HUES6 (cell line): ENCODE measurements around the gene HBS1L.

Source experiments
- H3K27ac ChIP-seq: 2 replicates; pipeline ENCODE4 v1.7.0; 2013; ENCODE audit warnings: low read depth, mild to moderate bottlenecking, low read length, inconsistent platforms
- H3K27me3 ChIP-seq: 2 replicates; pipeline ENCODE4 v1.6.1; 2013; ENCODE audit warnings: low read length; ENCODE audit not compliant: control insufficient read depth, insufficient read depth
- H3K36me3 ChIP-seq: 2 replicates; pipeline ENCODE4 v1.6.1; 2013; ENCODE audit warnings: low read length; ENCODE audit not compliant: control insufficient read depth, insufficient read depth
- H3K4me1 ChIP-seq: 2 replicates; pipeline ENCODE4 v1.6.1; 2013; ENCODE audit warnings: low read length; ENCODE audit not compliant: control insufficient read depth, insufficient read depth
- H3K4me3 ChIP-seq: 2 replicates; pipeline ENCODE4 v1.5.1; 2013; ENCODE audit warnings: low read depth, low read length
- H3K9ac ChIP-seq: one replicate; pipeline ENCODE4 v1.6.1; 2013; ENCODE audit warnings: mild to moderate bottlenecking, low read length
- H3K9me3 ChIP-seq: 2 replicates; pipeline ENCODE4 v1.6.1; 2013; ENCODE audit warnings: low read depth, low read length; ENCODE audit not compliant: control insufficient read depth, insufficient read depth

The HBS1L gene

DNA sequence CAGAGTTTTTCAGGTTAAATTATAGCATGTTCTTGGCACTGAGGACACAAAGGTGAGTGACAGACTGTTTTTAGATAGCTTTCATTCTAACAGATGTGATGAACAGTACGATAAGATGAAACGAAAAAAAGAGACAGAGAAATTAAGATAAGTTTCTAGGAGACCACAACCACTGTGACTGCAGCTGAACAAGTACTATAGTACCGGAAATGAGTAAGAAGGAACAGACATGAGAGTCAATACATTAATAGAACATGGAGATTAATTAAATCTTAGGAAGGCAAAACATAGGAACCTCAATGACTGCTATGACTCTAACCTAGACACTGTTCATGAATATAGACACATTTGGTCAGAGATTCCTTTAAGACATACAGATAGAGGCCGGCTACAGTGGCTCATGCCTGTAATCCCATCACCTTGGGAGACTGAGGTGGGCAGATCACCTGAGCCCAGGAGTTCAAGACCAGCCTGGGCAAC, 40.2 kb downstream of the HBS1L start:
- H3K27ac ChIP-seq: no peak overlapping the region
- H3K36me3 ChIP-seq: no peaks in the 10 kb centered on the region
- no peaks in the 10 kb centered on the region for H3K9me3 ChIP-seq
- H3K4me1 ChIP-seq: no peaks in the 10 kb centered on the region; the same call in 1 of the 2 replicates
- H3K4me3 ChIP-seq: no peak overlapping the region
- H3K9ac ChIP-seq: no peak overlapping the region
- no peaks in the 10 kb centered on the region for H3K27me3 ChIP-seq

GRCh38 chr6:135013211-135013610, 41.4 kb downstream of the HBS1L start:
- Histone ChIP-seq H3K27ac (no peak overlapping the region), H3K9me3 (no peaks in the 10 kb centered on the region), H3K9ac (no peak overlapping the region), H3K4me1 (no peaks in the 10 kb centered on the region; the same call in 1 of the 2 replicates), H3K4me3 (no peak overlapping the region), H3K27me3 (no peaks in the 10 kb centered on the region), H3K36me3 (no peaks in the 10 kb centered on the region)

- Histone ChIP-seq H3K27me3 (no peaks in the 10 kb centered on the region), H3K4me1 (no peaks in the 10 kb centered on the region; the same call in 1 of the 2 replicates), H3K9ac (no peak overlapping the region), H3K4me3 (no peak overlapping the region), H3K27ac (no peak overlapping the region), H3K9me3 (no peaks in the 10 kb centered on the region), H3K36me3 (no peaks in the 10 kb centered on the region)
These were observed 41.9 kb downstream of the HBS1L start for GRCh38 chr6:135012764-135013163.

DNA sequence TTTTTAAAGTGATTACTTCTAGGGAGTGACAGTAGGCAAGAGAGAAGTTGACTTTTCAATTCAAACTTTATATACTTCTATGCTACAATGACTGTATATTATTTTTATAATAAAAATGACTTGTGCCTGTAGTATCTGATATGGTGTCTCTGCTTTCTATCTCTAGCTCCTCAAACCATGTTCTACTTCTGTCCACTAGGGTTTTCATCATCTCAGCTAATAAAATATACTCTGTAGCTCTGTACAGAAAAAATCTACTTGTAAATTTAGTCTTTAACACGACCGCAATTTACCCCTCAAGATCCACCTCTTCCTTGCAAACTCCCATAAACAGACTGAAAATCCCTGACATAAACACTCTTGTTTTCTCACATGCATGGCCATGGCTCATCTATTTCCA, 42.3 kb downstream of the HBS1L start:
- no peaks in the 10 kb centered on the region; the same call in 1 of the 2 replicates for H3K4me1 ChIP-seq
- no peak overlapping the region for H3K27ac ChIP-seq
- no peaks in the 10 kb centered on the region for H3K36me3 ChIP-seq

DNA sequence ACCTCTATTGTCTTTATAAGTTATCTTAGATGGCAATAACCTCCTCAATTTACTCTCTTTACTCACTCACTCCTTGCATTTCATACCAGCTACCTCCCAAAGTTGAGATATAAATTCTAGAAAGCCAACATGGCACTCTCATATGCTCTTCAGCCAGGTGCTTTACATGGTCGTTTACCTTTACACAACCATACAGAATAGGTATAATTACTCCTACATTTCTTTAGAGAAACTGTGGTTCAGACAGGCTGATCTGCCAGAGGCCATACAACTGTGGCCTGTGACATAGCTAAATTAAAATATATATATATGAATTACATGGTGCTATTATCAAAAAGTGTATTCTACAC, 45.7 kb downstream of the HBS1L start:
- Histone ChIP-seq H3K9me3 (no peaks in the 10 kb centered on the region), H3K4me1 (no peaks in the 10 kb centered on the region), H3K9ac (no peak overlapping the region), H3K4me3 (no peak overlapping the region), H3K27me3 (no peaks in the 10 kb centered on the region), H3K36me3 (no peaks in the 10 kb centered on the region), H3K27ac (no peak overlapping the region)

More for the DNA sequence above, 42.3 kb downstream of the HBS1L start:
- Histone ChIP-seq H3K4me3 (no peak overlapping the region), H3K9me3 (no peaks in the 10 kb centered on the region), H3K9ac (no peak overlapping the region), H3K27me3 (no peaks in the 10 kb centered on the region)

DNA sequence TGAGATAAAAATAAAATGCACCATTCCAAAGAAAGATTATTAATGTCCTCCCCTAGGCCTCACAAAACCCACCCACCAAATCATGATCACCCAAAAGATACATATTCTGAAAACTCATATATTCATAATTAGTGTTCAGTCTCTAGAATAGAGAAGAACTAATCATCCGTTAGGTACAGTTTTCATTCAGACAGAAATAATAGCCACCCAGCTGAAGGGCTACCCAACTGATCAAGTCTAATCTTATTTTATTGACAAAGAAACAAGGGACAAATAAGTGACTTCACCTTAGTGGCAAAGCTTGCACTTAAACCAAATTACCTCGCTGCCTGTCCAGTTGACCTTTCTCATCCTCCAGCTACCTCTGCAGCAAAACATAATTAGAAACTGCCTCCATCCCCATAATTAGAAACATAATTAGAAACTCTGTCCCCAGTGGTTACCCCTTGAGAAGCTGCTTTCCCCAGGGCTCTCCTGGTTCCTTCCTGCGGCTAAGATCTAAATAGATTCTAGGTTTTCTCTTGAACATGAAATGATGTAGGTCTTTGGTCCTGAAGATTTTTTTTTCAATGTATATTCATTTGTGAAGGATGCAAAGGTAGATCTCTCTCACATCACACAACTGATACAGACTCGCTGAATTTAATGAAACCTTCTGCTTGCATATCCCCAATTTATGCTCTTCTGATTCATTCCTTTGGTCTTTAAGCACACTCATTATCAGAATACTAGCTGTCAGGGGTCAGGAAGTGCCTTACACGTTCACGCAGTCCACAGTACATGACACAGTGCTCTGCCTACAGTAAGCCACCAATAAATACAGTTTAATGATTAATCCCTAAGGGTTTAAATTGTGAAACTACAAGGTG, 46.3 kb downstream of the HBS1L start:
- no peak overlapping the region for H3K9ac ChIP-seq
- no peak overlapping the region for H3K27ac ChIP-seq
- H3K4me3 ChIP-seq: no peak overlapping the region
- H3K36me3 ChIP-seq: no peaks in the 10 kb centered on the region
- no peaks in the 10 kb centered on the region for H3K9me3 ChIP-seq
- H3K4me1 ChIP-seq: no peaks in the 10 kb centered on the region
- H3K27me3 ChIP-seq: no peaks in the 10 kb centered on the region

GRCh38 chr6:135006386-135006914, 48.2 kb downstream of the HBS1L start:
- no peaks in the 10 kb centered on the region for H3K36me3 ChIP-seq
- no peak overlapping the region for H3K9ac ChIP-seq
- no peak overlapping the region for H3K27ac ChIP-seq
- H3K9me3 ChIP-seq: no peaks in the 10 kb centered on the region
- no peaks in the 10 kb centered on the region for H3K4me1 ChIP-seq
- no peak overlapping the region for H3K4me3 ChIP-seq
- no peaks in the 10 kb centered on the region for H3K27me3 ChIP-seq

GRCh38 chr6:135004399-135004798, 50.2 kb downstream of the HBS1L start:
- no peaks in the 10 kb centered on the region for H3K4me1 ChIP-seq

GRCh38 chr6:135002974-135003703, 51.5 kb downstream of the HBS1L start:
- H3K4me1 ChIP-seq: 0 out of 2 replicates have a peak, but pooled peaks cover 3% of the 10 kb centered on the region
- H3K36me3 ChIP-seq: no peaks in the 10 kb centered on the region
- H3K9ac ChIP-seq: no peak overlapping the region
- H3K4me3 ChIP-seq: no peak overlapping the region
- no peak overlapping the region for H3K27ac ChIP-seq
- no peaks in the 10 kb centered on the region for H3K27me3 ChIP-seq
- no peaks in the 10 kb centered on the region for H3K9me3 ChIP-seq

More at GRCh38 chr6:135004399-135004798, 50.2 kb downstream of the HBS1L start:
- no peak overlapping the region for H3K9ac ChIP-seq
- no peaks in the 10 kb centered on the region for H3K27me3 ChIP-seq
- H3K27ac ChIP-seq: no peak overlapping the region
- H3K9me3 ChIP-seq: no peaks in the 10 kb centered on the region
- H3K36me3 ChIP-seq: no peaks in the 10 kb centered on the region
- H3K4me3 ChIP-seq: no peak overlapping the region

- H3K9ac ChIP-seq: no peak overlapping the region
- H3K27ac ChIP-seq: no peak overlapping the region
- peaks cover 3% of the 10 kb centered on the region for H3K36me3 ChIP-seq
- H3K4me1 ChIP-seq: 0 out of 2 replicates have a peak, but pooled peaks cover 3% of the 10 kb centered on the region
- no peak overlapping the region for H3K4me3 ChIP-seq
- no peaks in the 10 kb centered on the region for H3K9me3 ChIP-seq
- H3K27me3 ChIP-seq: no peaks in the 10 kb centered on the region
These were observed 52.3 kb downstream of the HBS1L start for GRCh38 chr6:135002229-135002844.
